ENCODE data around the gene PDPN.

- no peak for TF ChIP-seq CTCF (IDR thresholded peaks at IDR 0.05; ENCODE audit: low read depth, low read length, poor library complexity, severe bottlenecking)
- TF ChIP-seq EZH2phosphoT487 (IDR thresholded peaks at IDR 0.05; ENCODE audit: borderline replicate concordance, low read length): no peak
Observed at GRCh38 chr1:13652238-13652637, 68.6 kb downstream of the PDPN start.

Data from DOHH2 (cell line).